Mucosa of rectum (tissue), 2 donors: ENCODE results near the gene MRTFA.
A peak's percentile ranks its signal among the peaks of the same experiment; 100 is the strongest.

Experiments used
- H3K27ac ChIP-seq, 2 donors: one replicate each; pipeline ENCODE4 v1.7.0; 2013; ENCODE audit warnings: inconsistent platforms in 2 of 2, low read depth in 2 of 2, low read length in 2 of 2
- H3K27me3 ChIP-seq, 2 donors: one replicate each; pipeline ENCODE4 v1.7.0; 2013; ENCODE audit warnings: low read length in 2 of 2; ENCODE audit not compliant: control insufficient read depth in 2 of 2, insufficient read depth in 2 of 2
- H3K36me3 ChIP-seq, 2 donors: one replicate each; pipeline ENCODE4 v1.7.0; 2013; ENCODE audit warnings: low read length in 2 of 2; ENCODE audit not compliant: control insufficient read depth in 2 of 2, insufficient read depth in 2 of 2
- H3K4me1 ChIP-seq, 2 donors: one replicate each; pipeline ENCODE4 v1.7.0; 2013; ENCODE audit warnings: low read length in 2 of 2, mild to moderate bottlenecking in 1 of 2; ENCODE audit not compliant: control insufficient read depth in 2 of 2, insufficient read depth in 2 of 2
- H3K4me3 ChIP-seq, 2 donors: one replicate each; pipeline ENCODE4 v1.7.0; 2013; ENCODE audit warnings: low read length in 2 of 2
- H3K9ac ChIP-seq, 2 donors: one replicate each; pipeline ENCODE4 v1.7.0; 2013; ENCODE audit warnings: low read length in 2 of 2, low read depth in 1 of 2, mild to moderate bottlenecking in 1 of 2
- H3K9me3 ChIP-seq, 2 donors: one replicate each; pipeline ENCODE4 v1.7.0; 2013; ENCODE audit warnings: low read length in 2 of 2; ENCODE audit not compliant: control insufficient read depth in 2 of 2
- donor health status: healthy.
- donor health status: Normal muscosa, but diverticular disease.

Gene MRTFA

GRCh38 chr22:40613067-40613466, 23.5 kb downstream of the MRTFA start:
- H3K9ac ChIP-seq, result no peak overlapping the region
- H3K36me3 ChIP-seq, result no peaks in the 10 kb centered on the region
- H3K27ac ChIP-seq, result no peak overlapping the region
- no peaks in the 10 kb centered on the region for H3K27me3 ChIP-seq
- H3K4me1 ChIP-seq, result no peaks in the 10 kb centered on the region
- no peaks in the 10 kb centered on the region for H3K9me3 ChIP-seq
- H3K4me3 ChIP-seq, result no peak overlapping the region

GRCh38 chr22:40612291-40612751, 24.2 kb downstream of the MRTFA start:
- no peaks in the 10 kb centered on the region for H3K9me3 ChIP-seq
- H3K4me3 ChIP-seq, result no peak overlapping the region
- no peak overlapping the region for H3K27ac ChIP-seq
- H3K36me3 ChIP-seq, result no peaks in the 10 kb centered on the region
- H3K9ac ChIP-seq, result no peak overlapping the region
- no peaks in the 10 kb centered on the region for H3K4me1 ChIP-seq
- no peaks in the 10 kb centered on the region for H3K27me3 ChIP-seq

DNA sequence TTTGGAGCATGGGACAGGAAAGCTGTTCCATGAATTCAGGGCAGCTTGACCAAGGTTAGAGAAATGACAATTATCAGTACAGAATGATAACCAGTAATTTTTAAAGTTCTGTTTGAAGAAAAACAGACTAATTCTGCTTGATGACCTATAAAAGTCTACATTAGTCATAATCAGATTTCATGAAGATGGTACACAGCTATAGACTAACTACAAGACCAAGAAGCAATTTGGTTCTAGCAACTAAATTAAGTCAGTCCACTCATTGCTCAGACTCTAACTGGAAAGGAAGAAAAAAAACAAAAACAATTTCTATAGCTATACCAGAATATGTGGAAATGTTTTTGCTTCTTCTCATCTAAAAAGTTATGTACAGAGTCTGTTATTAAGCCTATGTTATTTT, 24.9 kb downstream of the MRTFA start:
- no peak overlapping the region for H3K27ac ChIP-seq
- no peaks in the 10 kb centered on the region for H3K36me3 ChIP-seq
- peaks cover 2 to 3% of the 10 kb centered on the region in 2 donors for H3K4me1 ChIP-seq
- no peak overlapping the region for H3K9ac ChIP-seq
- H3K4me3 ChIP-seq, result no peak overlapping the region
- no peaks in the 10 kb centered on the region for H3K27me3 ChIP-seq
- H3K9me3 ChIP-seq, result no peaks in the 10 kb centered on the region

GRCh38 chr22:40610329-40610850, 26.1 kb downstream of the MRTFA start:
- no peak overlapping the region for H3K4me3 ChIP-seq
- H3K9ac ChIP-seq, result no peak overlapping the region
- H3K36me3 ChIP-seq, result no peaks in the 10 kb centered on the region
- no peaks in the 10 kb centered on the region for H3K9me3 ChIP-seq
- H3K27ac ChIP-seq, result no peak overlapping the region
- H3K27me3 ChIP-seq, result no peaks in the 10 kb centered on the region
- H3K4me1 ChIP-seq, result peaks cover 5 to 13% of the 10 kb centered on the region in 2 donors

GRCh38 chr22:40609216-40609615, 27.3 kb downstream of the MRTFA start:
- Histone ChIP-seq H3K9ac (no peak overlapping the region), H3K9me3 (no peaks in the 10 kb centered on the region), H3K4me3 (no peak overlapping the region), H3K27me3 (no peaks in the 10 kb centered on the region), H3K4me1 (peaks cover 5 to 17% of the 10 kb centered on the region in 2 donors), H3K27ac (no peak overlapping the region), H3K36me3 (no peaks in the 10 kb centered on the region)

- Histone ChIP-seq H3K36me3 (no peaks in the 10 kb centered on the region), H3K9me3 (no peaks in the 10 kb centered on the region), H3K27ac (no peak overlapping the region), H3K4me1 (peaks cover 5 to 24% of the 10 kb centered on the region in 2 donors), H3K9ac (no peak overlapping the region), H3K27me3 (no peaks in the 10 kb centered on the region), H3K4me3 (no peak overlapping the region)
Observed at GRCh38 chr22:40607506-40607905, 29.0 kb downstream of the MRTFA start.

GRCh38 chr22:40606306-40606705, 30.2 kb downstream of the MRTFA start:
- H3K4me3 ChIP-seq, result no peak overlapping the region
- H3K36me3 ChIP-seq, result no peaks in the 10 kb centered on the region
- H3K27ac ChIP-seq, result peak overlapping the region in 1 of 2 donors; percentile 36
- no peak overlapping the region for H3K9ac ChIP-seq
- no peaks in the 10 kb centered on the region for H3K9me3 ChIP-seq
- H3K27me3 ChIP-seq, result no peaks in the 10 kb centered on the region
- peaks cover 5 to 24% of the 10 kb centered on the region in 2 donors for H3K4me1 ChIP-seq

- Histone ChIP-seq H3K4me3 (peak overlapping the region in 1 of 2 donors; percentile 28), H3K27me3 (no peaks in the 10 kb centered on the region), H3K4me1 (peaks cover 5 to 24% of the 10 kb centered on the region in 2 donors), H3K9me3 (no peaks in the 10 kb centered on the region), H3K36me3 (no peaks in the 10 kb centered on the region), H3K9ac (no peak overlapping the region), H3K27ac (peak overlapping the region; percentile 18 to 36)
Observed at GRCh38 chr22:40605761-40606160, 30.8 kb downstream of the MRTFA start.

DNA sequence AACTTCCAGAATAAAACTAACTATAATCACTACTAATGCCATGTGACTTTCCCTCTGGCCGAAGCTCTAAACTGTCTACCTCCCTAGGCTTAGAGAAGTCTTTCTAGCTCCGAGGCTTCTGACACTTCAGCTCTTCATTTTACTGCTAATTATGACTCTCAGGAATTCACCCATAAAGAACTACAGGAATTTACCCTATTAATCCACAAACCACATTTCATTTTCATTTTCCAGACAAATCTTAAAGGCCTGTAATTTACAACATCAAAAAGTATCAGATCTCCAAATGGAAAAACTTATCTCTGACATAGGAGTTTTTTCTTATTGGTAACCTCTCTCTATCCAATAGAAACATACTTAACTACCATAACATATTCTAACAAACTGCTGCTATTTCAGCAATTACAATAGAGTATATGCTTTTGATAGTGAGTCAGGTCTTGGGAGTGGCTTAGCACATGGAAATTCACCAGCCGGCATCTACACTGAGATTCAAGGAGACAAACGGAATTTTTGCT, 33.4 kb downstream of the MRTFA start:
- Histone ChIP-seq H3K27ac (no peak overlapping the region), H3K27me3 (no peaks in the 10 kb centered on the region), H3K36me3 (no peaks in the 10 kb centered on the region), H3K9ac (no peak overlapping the region), H3K4me3 (no peak overlapping the region), H3K4me1 (peaks cover 5 to 24% of the 10 kb centered on the region in 2 donors), H3K9me3 (no peaks in the 10 kb centered on the region)

DNA sequence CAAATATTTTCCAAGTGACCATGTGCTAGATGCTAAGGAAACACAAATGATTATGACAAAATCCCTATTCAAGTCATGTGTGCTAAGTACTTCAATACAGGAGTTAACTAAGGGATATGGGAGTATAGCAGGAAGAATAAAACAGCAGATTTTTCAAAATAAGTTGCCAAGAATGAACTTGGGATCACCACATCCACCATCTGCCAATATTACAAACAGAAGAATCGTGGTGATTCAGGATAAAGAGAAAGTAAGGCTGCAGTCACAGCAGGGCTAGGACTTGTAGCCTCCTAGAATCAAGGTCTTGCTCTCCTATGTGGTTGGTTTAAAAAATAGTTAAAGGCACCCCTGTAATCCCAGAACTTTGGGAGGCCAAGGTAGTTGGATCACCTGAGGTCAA, 34.3 kb downstream of the MRTFA start:
- no peak overlapping the region for H3K27ac ChIP-seq
- no peak overlapping the region for H3K9ac ChIP-seq
- no peak overlapping the region for H3K4me3 ChIP-seq
- H3K27me3 ChIP-seq, result no peaks in the 10 kb centered on the region
- H3K4me1 ChIP-seq, result peaks cover 5 to 24% of the 10 kb centered on the region in 2 donors
- no peaks in the 10 kb centered on the region for H3K9me3 ChIP-seq
- no peaks in the 10 kb centered on the region for H3K36me3 ChIP-seq
